IPS DF 19.7 (cell line): ENCODE measurements around the gene PYGO2.

Source experiments
- DNase-seq: peaks from one replicate; pipeline ENCODE4 v3.0.0-alpha.2; 2013; ENCODE audit warnings: low read depth, low spot score

Gene PYGO2

GRCh38 chr1:154943649-154944400, 17.8 kb downstream of the PYGO2 start:
- DNase-seq = no peak

DNA sequence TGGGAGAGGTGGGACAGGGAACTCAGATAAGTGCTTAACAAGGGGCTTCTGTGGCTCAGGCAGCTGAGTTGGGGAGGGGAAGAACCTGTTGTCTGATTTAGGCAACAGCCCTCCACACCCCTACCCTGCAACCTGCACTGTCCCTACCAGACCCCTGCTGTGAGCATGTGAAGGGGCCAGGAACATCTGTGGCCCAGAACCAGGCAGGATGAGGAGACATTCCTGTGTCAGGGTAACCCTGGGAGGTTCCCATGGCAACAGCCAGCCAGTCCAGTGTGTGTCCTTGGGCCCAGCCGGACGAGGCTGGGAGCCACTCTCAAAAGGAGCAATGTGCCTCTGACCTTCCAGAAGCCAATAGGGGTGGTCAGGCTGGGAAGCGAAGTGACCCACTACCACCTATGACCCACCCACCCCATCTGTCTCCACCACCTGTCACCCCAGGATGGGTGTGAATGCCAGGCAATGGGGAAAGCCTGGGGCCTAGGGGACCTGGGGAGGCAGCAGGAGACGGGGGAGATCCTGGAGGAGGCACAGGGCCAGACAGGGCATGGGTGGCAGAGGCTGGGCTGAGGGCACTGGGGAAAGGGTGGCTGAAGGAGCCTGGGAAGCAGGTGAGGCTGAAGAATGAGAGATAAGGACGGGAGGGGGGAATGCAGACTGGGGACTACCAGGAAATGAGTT, 20.1 kb downstream of the PYGO2 start:
- no peak for DNase-seq

GRCh38 chr1:154940651-154941194, 20.9 kb downstream of the PYGO2 start:
- no peak for DNase-seq

DNA sequence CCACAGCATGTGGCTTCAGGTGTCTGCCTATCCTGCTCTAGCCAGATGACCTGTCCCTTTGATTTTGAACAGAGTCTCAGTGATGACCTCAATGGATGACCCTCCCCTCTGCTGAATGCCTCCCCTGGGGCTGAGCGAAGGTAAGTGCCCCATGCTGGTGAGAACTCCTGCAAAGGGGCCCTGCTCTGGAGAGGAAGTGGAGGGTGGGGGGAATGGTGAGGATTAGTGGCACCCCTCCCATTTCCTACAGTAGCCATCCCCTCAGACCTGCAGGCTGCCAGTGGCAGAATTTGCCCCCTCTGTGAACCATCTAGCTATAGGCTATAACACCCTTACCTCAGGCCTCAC, 21.4 kb downstream of the PYGO2 start:
- DNase-seq = no peak

DNA sequence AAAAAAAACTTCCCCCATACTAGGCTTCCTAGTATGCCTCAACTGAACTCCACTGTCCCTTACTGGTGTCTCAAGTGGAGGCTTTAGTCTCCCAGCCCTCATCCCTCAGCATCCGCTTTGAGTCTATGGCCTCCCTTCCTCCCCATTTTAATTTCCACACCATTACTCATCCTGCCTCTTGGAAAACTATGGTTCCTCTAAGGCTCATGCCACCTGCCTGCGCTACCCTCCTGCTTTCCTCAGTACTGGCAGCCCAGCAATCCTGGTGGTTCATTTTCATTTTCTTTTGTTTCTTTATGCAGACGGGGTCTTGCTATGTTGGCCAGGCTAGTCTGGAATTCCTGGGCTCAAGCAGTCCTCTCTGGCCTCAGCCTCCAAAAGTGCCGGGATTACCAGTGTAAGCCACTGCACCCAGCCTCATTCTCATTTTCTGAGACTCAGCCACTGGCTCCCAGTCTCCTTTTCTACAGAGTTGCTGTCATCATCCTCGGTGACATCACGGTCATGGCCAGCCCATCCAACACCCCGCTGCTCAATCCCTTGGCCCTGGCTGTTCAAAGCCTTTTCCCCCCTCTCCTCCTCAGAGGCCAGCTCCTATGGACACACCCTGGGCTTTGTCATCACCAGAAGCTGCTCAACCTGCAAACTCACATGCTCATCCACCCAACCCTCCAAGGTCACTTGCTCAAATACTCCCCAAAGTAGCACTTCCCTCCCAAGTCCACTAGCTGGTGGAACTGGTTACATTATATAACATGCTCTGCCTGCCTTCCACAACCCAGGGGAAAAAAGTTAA, 22.8 kb downstream of the PYGO2 start:
- no peak for DNase-seq

GRCh38 chr1:154937988-154938386, 23.6 kb downstream of the PYGO2 start:
- no peak for DNase-seq

DNA sequence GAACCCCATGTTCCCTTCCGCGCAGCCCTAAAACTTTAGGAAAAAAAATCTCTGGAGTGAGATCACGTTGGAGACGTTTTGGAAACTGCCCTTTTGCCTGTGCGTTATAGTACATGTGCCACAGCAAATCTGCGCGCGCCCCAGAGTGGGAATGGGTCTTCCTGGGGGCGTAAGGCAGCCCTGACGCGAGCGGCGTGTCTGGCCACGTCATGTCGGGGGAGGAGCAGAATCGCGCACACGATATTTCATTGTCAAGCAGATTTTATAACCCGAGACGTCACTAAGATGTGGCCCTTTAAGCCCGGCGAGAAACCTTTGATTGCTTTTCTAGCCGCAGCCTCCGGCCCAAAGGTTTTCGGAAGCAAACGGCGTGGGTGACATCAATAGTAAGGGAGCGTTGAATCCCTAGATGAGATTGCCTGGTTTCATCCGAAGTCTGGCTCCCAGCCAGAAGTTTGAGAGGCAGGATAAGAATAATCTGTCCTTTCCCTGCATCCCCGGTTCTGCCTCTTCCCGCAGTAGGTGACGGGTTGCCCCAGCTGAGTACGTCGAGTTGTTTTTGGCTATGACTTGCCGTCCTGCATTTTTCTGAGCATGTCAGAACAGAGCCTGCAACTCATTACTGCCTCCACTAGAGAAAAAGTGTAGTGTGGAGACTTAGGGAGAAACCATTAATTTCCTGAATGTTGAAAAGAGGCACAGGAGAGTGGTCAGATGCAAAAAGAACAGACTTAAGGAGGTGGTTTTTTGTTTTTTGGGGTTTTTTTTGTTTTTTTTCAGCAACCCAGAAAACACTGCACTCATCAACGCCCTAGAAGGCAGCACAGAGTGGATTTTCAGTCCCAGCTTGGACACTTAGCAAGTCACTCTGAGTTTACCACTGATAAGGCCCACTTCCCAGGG, 24.2 kb downstream of the PYGO2 start:
- DNase-seq = no peak

DNA sequence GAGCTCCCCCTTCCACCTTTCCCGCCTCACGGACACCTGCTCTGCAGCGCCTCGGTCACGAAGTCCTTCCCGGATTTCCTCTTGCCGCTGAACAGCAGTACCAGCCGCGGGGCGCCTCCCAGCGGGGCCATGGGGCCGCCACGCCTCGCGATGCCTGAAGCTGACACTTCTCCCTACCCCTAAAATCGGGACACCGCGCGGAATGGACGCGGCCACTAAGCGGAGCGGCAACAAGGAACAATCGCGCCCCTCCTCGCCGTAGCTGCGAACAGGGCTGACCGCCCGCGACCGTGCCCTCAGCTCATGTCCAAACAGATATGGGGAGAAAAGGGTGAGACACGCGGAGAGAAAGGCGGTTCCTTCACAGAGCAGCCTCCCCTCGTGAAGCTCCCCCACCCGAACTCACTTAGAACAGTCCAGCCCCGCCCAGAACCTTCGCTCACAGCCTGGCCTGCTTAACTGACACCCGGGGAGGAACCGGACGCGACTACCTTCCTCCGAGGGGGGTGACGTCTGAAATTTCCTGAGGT, 25.0 kb downstream of the PYGO2 start, which contains the start of gene PMVK:
TSS of gene PMVK (minus strand) at position 165 of the 530 bp plus-strand sequence. CDS start at position 131, 34 bp downstream.
- peak; percentile 85 for DNase-seq

DNA sequence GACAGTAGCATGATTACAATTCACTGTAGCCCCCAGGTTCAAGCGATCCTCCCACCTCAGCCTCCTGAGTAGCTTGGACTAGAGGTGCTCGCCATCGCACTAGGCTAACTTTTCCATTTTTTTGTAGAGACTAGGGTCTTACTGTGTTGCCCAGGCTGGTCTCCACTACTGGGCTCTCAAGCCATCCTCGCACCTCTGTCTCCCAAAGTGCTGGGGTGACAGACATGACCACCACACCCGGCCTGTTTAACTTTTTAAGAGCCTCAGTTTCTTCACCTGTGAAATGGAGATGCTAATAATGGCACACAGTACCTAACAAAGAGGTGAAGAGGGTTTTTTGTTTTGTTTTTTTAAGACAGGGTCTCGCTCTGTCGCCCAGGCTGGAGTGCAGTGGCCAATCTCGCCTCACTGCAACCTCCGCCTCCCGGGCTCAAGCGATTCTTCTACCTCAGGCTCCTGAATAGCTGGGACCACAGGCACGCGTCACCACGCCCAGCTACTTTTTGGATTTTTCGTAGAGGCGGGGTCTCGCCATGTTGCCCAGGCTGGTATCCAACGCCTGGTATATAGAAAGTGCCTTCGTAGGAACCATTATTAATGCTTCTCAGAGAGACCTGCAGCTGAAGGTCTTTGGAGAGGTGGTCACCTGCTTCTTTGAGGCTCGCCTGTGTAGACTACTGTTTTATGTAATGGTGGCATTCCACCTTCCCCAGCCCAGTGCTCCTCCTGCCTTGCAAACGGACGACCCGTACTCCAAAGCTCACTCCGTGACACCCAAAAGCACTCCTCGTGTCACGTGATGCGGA, 25.6 kb downstream of the PYGO2 start:
- DNase-seq = no peak

DNA sequence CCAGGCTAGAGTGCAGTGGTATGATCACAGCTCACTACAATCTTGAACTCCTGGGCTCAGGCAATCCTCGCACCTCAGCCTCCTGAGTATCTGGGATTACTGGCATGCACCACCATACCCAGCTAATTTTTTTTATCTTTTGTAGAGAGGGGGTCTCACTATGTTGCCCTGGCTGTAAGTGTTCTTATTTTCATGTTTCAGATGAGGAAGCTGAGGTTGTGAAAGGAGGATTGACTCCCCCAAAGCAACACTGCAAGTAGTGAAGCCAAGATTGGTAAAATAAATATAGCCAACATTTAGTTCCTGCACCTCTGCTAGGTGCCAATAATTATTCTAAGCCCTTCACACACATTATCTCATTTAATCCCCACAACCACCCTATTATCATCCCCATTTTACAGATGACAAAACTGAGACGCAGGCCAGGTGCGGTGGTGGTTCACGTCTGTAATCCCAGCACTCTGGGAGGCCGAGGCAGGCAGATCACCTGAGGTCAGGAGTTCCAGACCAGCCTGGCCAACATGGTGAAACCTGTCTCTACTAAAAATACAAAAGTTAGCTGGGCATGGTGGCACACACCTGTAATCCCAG, 27.1 kb downstream of the PYGO2 start:
- DNase-seq = no peak

- DNase-seq = no peak
These were observed 29.6 kb downstream of the PYGO2 start for GRCh38 chr1:154931940-154932487.

DNA sequence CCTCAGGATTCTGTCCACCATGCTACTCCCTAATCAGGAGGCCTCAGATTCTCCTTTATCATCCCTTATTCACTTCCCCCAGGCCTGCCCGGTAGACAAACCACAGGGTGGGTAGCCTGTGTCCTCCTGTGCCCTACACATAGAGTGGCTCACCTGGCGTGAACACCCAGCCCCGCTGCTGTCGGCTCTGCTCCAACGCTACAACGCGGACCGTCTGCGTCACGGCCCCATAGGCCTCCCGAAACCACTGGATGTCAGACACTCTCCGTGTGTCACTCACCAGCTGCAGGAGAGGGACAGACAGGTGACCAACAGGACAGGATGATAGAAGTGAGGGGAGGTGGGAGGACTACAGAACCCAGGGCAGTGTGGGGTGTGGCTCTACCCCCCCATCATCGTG, 35.4 kb downstream of the PYGO2 start:
- DNase-seq = no peak

DNA sequence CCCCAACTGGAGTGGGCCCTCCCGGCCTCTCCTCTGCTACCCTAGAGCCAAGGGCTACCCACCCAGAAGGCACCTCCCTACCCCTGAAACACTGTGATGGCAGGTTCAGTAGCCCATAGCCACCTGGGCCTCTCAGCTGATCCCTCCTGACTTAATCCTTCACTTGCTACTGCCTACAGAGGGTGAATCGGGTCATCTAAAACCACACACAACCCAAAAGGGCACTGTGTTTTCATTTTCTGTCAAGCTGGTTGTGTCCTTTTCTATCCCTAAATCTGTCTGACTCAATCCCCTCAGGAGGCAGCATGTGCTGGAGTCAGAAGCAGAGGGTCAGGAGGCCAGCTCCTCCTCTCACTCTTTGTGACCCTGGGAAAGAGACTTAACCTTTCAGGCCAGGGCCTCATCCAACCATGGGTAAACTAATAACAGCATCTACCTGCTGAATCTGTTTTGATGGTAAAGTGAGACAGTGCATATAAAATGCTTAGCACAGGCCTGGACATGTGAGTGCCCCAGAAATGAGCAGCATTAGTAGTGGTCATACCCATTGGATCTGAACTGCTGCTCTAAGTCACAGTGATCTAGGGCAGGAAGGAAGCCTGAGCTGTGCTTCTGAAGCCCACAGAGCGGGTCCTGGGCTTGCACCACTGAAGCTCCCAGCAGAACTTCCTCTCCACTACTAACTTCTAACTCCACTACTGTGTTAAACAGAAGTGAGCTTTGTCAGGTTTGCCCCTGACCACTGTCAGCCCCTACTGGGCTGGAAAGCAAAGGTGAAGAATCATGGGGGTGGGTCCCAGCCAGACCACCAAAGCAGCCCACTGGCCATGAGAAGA, 36.0 kb downstream of the PYGO2 start:
- no peak for DNase-seq

- DNase-seq = no peak
These were observed 37.9 kb downstream of the PYGO2 start for GRCh38 chr1:154923695-154924094.

DNA sequence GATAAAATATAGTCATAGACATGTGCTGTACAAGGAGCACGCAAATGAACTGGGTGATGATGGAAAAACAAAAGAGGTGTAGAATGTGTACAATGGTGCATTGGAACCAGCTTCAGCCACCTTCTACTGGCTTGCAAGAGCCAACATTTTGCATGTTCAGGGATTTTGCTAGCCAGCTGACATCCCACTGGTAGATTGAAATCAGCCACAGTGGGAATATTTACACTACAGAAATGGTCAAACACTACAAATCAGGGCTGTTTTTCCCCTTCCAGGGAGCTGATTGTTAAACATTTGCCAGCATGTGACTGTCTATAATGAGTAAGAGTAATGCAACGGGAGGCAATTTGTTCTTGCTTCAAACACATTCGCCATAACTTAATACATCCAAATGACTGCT, 48.3 kb downstream of the PYGO2 start:
- DNase-seq = no peak

DNA sequence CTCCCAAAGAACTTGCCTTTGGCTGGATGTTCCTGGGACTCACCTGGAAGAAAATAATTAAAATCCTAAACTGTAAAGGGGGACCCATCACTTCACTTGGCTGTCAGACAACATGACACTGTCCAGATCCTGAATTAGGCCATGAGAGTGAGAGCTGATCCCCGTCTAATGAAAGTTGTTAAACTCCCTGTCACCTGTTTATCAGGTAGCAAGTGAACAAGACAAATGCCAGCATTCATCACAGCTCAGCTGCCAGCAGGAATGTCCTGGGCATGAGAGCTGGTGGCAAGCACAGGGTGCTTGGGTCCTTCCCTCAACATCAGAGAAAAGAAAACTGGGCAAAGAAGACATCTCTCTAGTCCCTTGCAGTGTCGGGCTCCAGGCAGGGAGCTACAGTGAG, 48.8 kb downstream of the PYGO2 start:
- DNase-seq = no peak

GRCh38 chr1:154911691-154912550, 49.7 kb downstream of the PYGO2 start:
- no peak for DNase-seq

DNA sequence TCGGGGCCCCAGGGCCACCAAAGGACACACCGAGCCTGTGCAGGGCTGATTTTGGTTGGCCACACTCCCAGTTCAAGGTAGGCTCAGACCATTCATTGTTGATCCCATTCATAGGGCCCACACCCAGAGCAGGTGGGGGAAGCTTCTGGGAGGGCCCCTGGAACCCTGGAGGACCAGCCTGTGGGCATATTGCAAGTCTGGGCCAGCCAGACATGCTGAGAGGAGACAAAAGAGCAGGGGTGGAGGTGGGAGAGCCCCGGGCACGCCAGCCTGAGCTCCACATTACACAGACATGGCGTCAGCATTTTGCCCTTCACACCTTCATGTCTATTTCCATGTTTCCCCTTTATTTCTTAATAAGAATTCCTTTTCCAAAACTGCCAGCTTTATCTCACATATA, 50.7 kb downstream of the PYGO2 start:
- DNase-seq = no peak
